ENCODE results near the gene TTI1. TPM values are rescaled to one million over a fixed set of nuclear protein-coding genes. Genes with fewer than 3 reads are reported as not detected.

The TTI1 gene
- 28.4 TPM for total RNA-seq

DNA sequence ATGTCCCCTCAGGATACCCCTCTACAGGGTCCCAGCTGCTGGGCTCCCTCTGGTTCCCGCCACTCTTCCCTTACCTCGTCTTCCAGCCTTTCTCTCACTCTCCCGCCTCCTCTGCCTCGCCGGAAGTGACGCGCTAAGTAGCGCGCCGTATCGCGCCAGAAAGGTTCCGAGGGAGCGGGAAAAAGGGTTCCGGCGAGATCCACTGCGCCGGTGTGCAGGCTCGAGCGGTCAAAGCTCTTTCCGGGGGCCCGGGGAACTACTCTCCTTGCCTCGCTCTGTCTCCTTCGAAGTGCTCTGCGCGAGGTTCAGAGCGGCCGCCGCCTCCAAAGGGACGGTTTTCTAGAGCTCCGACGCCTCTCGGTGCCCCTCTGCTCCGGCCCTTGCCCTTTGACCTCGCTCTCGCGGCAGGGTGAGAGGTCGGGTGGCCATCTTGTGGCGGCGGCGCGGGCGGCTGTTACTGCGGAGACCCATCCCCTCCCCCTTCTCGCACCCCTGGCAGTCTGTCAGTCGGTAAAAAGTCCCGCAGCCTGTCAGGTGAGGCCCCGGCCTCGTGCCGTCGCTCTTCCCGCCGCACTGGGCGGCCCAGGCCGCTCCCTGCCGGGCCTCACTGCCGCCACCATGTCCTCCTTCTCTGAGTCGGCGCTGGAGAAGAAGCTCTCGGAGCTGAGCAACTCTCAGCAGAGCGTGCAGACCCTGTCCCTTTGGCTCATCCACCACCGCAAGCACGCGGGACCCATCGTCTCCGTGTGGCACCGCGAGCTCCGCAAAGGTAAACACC is at the start of gene TTI1, which contains the start of gene RPRD1B:
Gene TTI1, minus strand, starts transcription at position 127 of the 778 bp plus-strand sequence. CDS start 19,640 bp downstream, outside the sequence.
Gene RPRD1B, plus strand, starts transcription at position 417 of the 778 bp plus-strand sequence. Its CDS starts 202 bp downstream, at position 619.

Other genes starting within 250 kb of the TTI1 start
- 4.7 TPM for gene VSTM2L, start 130.3 kb downstream of the TTI1 start, total RNA-seq
- 43.7 TPM for gene RPRD1B, start 290 bp upstream of the TTI1 start, total RNA-seq
- 57.3 TPM for gene TGM2, start 131.8 kb upstream of the TTI1 start, total RNA-seq
- 4.2 TPM for gene KIAA1755, start 227.3 kb upstream of the TTI1 start, total RNA-seq